Astrocyte (in vitro differentiated cells and primary cell): ENCODE measurements around the gene LAMA5.

Experiments used
- EZH2 ChIP-seq: IDR thresholded peaks from 2 replicates; pipeline ENCODE4 v1.6.1; 2012; ENCODE audit warnings: mild to moderate bottlenecking, low read length, inconsistent platforms; ENCODE audit not compliant: insufficient read depth
- TF ChIP-seq, protein P1 (sequence below): IDR thresholded peaks from 2 replicates; pipeline ENCODE4 v1.5.1; 2011; ENCODE audit warnings: low read depth, mild to moderate bottlenecking, inconsistent platforms, low read length, moderate library complexity; ENCODE audit not compliant: insufficient read depth

DNA sequence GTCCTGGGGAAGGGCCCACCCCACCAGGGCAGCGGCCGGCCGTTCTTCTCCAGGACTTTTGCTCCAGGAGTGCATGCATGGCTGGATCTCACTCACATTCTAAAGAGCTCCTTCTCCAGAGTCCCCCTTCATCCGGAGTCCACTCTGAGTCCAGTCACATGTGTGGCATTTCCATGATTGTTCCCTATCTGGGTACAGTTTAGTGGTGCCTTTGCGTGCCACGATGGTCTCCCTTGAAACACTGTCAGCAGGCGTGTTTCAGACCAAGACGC is 107.9 kb downstream of the LAMA5 start:
- TF ChIP-seq EZH2, result no peak
- TF ChIP-seq, protein P1, sequence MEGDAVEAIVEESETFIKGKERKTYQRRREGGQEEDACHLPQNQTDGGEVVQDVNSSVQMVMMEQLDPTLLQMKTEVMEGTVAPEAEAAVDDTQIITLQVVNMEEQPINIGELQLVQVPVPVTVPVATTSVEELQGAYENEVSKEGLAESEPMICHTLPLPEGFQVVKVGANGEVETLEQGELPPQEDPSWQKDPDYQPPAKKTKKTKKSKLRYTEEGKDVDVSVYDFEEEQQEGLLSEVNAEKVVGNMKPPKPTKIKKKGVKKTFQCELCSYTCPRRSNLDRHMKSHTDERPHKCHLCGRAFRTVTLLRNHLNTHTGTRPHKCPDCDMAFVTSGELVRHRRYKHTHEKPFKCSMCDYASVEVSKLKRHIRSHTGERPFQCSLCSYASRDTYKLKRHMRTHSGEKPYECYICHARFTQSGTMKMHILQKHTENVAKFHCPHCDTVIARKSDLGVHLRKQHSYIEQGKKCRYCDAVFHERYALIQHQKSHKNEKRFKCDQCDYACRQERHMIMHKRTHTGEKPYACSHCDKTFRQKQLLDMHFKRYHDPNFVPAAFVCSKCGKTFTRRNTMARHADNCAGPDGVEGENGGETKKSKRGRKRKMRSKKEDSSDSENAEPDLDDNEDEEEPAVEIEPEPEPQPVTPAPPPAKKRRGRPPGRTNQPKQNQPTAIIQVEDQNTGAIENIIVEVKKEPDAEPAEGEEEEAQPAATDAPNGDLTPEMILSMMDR, result no peak
